NCI-H1436 treated with DMSO at 0.1 percent for 48 hours (cell line): ENCODE data around the gene ALDH16A1.

ENCODE experiments used
- DNase-seq: peaks from one replicate; lab custom pipeline; 2025; lab: John Stamatoyannopoulos, UW

The ALDH16A1 gene

DNA sequence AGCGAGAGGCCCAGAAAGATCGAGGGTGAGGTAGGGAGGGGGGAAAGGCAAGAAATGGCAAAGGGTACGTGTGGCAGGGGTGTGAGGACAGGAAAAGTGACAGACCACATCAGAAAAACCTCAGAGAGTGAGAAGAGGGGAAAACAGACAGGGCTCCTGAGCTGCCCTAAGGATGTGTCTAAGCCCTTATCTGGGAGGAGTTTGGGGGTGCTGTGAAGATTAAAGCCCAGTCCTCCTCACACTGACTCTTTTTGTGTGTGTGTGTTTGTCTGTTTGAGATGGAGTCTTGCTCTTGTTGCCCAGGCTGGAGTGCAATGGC, 29.1 kb upstream of the ALDH16A1 start:
- no peak for DNase-seq

DNA sequence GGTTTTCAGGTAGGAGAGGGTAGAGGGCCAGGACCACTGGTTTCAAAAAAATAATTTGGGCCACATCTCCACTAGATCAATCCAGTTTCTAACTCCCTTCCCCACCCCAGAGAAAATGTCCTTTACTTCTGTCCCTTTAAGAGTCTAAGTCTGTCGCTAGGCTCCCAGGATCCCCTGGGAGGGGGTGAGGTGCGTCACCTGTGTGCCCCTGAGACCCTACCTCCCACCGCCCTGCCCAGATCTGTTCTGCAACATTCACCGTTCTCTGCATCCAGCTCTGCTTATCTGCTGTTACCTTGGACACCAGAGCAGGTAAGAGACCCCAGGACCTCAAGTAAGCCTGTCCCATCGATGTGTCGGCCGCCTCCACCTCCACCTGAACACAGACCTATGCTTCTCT, 27.8 kb upstream of the ALDH16A1 start, which contains the start of gene GFY:
TSS of gene GFY (plus strand) at position 211 of the 400 bp plus-strand sequence. CDS start 1,043 bp downstream, outside the sequence.
- DNase-seq, result no peak

DNA sequence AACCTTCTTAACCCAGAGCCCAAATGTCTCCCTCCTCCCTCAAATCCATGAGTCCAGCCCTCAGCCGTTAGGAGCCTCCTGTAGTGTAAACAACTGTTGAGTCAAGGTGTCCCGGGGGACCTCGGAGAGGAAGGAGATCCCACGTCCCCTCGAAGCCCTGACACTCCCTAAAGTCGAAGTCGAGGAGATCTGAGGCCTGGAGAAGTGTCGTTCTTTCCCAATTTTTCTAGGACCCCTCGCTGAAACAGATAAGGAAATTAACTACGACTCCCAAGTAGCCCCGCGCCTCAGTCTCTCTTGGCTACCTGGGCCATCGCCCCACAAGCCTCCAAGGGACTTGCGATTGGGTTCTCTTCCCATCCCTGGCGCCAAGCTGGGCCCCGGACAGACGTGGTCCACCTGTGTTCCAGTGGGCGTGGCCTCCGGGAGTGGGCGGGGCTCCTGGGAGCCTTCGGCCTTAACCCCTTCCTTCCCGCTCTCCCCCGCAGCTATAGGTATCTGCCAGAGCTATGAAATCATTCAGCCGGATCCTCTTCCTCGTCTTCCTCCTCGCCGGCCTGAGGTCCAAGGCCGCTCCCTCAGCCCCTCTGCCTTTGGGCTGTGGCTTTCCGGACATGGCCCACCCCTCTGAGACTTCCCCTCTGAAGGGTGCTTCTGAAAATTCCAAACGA, 27.0 kb upstream of the ALDH16A1 start:
- no peak for DNase-seq

DNA sequence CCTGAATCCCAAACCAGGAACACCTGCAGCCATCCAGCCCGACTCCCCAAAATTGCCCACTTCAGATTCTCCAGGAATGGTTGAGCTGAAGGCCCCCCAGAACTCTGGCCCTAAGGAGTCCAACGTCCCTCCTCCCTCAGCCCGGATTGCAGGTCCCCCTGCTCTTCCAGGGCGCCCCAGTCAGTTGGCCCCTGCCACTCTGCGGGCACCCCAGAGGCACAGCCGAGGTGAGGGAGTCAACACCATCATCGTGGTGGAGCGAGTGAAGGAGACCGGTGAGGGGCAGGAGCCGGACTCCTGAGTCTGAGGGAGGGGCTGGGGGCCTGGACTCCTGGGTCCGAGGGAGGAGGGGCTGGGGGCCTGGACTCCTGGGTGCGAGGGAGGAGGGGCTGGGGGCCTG, 25.7 kb upstream of the ALDH16A1 start:
- DNase-seq, result no peak

DNA sequence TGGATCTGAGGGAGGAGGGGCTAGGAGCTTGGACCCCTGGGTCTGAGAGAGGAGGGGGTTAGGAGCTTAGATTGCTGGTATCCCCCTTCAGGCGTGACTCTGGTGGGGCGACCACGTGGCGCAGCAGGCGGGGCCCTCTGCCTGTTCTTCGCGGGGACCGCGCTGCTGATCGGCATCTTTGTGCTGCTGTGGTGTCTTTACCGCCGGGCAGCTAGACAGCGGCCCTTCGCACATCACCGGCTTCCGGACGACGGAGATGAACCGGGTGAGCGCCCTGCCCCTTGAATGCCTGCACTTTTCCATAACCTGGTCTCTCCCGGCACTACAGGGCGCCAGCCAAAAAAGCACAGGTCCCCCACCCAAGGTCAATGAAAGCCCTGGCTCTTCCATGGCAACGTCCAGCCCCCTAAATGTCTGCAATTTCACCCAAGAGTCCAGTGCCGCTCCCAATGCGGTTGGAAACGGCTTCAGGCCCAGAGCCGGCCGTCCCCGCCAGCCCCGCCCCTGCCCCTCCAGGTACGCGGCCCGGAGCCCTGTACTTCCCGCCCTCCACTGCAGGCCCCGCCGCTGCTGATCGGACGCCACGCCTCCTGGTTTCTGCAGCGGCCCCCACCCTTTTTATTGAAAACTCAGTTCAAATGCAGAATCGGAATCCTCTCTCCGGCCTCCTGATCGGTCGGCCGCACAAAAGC, 25.0 kb upstream of the ALDH16A1 start:
- DNase-seq, result no peak

DNA sequence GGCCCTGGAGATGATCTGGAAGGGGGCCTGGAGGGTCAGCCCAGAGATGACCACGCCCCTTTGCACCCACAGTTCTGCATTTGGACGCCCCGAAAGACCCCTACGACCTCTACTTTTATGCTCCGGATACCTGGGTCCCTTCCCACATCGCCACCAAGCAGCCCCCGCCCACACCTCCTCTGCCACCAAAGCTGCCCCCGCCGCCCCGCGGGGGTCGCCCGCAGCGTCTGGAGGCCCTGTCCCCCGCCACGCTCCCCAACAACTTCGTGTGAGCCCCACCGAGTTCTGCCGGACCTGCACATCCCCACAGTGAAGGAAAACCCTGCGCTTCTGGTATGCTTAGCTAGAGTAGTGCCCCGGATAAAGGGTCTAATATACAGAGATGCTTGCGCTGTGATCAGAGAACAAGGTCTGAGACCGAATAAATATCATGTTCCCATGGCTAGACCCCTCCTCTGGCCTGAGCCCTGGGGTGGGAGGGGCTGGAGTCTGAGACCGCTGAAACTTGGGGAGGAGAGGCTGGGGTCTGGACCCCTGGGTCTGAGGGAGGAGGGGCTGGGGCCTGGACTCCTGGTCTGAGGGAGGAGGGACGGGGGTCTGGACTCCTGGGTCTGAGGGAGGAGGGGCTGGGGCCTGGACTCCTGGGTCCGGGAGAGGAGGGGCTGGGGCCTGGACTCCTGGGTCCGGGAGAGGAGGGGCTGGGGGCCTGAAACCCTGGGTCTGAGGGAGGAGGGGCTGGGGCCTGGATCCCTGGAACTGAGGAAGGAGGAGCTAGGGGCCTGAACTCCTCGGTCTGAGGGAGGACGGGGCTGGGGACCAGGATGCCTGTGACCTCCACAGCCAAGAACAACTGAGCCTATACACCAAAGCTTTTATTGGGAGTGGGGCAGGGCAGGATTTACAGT, 24.2 kb upstream of the ALDH16A1 start:
- DNase-seq, result no peak

DNA sequence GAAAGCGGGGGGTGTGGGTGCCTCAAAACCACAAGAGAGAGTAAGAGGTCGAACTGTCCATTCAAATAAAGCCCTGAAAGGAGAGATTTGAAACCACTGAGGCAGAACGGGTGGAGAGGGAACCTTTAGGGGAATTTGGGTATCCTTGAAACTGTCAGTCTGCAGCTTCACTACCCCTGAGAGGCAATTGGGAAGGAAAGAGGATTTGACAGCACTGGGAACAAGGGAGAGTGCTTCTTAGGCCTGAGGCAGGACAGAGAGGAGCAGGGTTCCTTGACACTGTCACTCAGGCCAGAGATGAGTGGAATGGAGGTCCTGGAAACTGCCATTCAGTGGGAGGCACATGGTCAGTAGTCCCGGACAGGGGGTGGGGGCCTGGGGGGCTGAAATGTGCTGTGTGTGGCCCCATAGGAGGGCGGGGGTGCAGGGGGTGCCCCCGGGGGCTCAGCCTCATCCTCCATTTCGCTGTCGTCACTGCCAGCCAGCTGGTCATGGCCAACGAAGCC, 22.8 kb upstream of the ALDH16A1 start:
- DNase-seq, result no peak

DNA sequence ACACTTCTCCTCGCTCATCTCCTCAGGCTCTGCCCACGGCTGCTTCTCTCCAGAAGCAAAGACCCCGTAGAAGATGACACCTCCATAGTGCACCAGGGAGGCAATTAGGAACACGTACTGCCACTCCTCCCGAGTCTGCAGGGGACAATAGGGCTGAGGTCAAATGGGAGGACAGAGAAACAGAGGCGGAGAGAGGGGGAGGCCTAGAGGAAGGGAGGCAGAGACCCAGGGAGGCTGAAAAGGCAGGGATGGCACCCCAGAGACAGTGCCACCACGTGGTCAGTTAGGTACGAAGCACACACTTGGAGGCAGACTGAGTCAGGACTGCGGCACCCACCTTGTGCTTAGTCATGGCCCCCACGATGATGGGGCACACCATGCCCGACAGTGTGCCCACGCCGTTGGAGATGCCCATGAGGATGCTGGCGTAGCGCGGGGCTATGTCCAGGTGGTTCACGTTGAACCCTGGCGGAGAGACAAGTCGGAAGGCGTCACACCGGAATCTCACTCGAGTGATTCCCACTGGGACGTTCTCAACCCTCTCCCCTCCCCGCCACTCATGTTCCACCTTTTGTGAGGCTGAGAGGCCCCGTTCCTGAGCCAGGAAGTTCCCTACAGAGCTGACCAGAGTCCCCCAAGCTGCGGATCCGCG, 22.2 kb upstream of the ALDH16A1 start:
- DNase-seq, result no peak

DNA sequence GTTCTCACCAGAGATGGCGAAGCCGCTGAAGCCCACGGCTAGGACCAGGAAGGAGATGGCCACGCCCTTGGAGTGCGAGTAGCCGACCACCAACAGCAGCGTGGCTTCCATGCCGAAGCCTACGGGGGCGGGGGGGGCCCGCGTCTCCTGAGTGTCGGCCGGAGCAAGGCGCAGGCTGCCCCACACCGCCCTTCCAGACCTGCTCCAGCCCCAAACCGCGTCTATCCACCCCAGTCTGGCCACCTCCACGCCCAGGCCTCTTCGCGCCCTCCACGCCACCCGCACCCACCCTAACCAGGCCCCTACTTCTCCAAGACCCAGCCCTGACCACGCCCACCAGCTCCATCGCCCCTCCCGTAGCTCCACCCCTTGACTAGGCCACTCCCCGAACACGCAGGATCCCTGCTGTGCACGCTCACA, 21.7 kb upstream of the ALDH16A1 start:
- DNase-seq, result no peak

DNA sequence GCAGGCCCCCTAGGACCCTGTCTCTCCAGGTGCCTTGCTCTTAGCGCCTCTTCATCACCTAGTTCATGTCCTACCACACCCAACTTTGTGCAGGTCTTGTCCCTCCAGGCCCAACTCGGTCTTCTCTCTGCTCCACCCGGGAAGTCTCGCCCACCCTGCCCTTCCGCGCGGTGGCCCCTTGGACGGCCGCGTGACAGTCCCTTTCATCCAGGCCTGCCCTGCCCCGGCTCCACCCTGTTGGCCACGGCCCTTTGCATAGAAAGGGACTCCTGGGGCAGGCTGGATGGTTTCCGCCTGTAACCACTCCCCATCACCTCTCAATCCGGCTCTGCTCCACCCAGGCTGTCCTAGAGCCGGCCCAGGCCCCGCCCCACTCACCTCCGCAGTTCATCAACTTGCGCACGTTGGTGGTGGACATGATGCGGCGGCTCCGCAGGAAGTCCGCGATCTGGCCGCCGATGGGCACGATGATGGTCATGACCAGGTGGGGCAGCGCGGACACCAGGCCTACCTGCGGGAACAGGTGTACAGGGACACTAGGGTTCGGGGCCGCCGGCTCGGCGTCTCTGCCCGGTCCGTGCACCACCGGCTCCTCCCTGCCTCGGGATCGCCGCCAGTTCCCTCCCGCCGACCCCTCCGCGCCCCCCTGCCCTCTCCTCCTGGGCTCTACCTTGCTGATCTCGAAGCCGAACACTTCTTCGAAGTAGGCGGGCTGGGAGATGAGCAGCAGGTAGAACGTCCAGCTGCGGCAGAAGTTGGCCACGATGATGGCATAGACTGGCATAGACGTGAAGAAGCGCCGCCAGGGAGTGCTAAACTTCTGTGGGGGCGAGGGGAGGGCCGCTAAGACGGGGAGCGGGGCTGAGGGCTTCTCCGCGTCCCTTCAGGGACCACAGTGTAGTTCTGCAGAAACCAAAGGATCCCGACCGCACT, 20.6 kb upstream of the ALDH16A1 start:
- DNase-seq, result no peak

DNA sequence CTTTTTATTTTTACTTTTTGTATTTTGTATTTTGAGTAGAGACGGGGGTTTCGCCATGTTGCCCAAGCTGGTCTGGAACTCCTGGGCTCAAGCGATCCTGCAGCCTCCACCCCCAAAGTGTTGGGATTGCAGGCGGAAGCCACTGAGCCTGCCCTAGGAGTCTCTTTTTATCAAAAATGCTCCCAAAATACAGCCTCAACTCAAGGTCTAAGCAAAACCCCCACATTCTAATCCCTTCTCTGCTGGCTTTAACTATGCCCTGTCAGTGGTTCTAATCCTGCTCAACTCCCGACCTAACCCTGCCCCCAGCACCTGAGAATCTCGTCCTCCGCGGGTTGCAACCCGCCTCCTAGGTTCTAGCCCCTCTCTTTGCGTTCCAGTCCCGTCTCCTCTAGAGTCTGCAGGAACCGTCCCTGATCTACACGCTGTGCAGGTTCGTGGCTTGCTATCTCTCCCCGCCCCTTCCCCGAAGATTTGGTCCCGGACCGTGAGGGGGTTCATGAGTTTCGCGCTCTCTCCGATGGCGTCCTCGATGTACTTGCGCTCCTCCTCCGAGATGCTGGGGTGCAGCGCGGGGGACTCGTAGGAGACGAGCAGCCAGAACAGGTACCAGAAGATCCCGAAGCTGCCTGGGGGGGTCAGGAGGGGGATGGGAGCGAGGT, 19.7 kb upstream of the ALDH16A1 start:
- no peak for DNase-seq

DNA sequence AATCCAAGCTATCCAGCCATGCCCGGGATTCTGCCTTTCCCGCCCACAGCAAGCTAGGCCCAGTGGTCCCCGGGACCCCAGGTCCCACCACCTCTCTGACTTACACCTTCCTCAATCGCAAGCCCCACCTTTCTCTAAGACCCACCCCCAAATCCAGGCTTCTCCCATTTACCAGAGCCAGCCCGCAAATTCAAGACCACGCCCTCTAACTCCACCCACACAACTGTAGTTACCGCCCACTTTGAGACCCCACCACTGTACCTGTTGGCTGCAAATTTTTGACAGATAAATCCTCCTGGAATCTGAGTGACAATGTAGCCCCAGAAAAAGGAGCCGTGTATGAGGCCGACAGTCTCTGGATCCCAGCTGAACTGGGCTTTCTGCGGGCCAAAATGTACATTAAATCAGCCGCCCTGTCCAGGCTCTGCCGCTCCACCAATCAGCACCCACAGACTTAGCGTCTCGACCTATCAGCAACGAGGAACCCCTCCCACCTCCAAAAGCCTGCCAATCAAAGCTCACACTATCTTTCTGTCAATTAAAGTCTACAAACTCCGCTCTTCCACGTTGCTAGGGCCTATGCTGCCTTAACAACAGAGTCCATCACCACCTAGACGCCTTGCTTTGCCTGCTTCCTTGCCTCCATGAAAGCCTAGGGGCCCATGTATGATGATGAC, 18.0 kb upstream of the ALDH16A1 start:
- DNase-seq, result no peak

DNA sequence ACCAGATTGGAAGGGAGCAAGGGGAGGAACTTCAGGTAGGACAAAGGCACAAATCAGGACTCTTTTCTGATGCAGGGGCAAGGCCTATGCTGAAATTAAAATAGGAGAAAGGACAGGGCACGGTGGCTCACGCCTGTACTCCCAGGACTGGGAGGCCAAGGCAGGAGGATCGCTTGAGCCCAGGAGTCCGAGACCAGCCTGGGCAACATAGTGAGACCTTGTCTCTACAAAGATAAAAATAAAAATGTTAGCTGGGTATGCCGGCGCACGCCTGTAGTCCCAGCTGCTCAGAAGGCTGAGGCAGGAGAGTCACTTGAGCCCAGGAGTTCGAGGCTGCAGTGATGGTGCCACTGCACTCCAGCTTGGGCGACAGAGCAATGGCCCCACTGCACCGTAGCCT, 17.4 kb upstream of the ALDH16A1 start:
- no peak for DNase-seq

DNA sequence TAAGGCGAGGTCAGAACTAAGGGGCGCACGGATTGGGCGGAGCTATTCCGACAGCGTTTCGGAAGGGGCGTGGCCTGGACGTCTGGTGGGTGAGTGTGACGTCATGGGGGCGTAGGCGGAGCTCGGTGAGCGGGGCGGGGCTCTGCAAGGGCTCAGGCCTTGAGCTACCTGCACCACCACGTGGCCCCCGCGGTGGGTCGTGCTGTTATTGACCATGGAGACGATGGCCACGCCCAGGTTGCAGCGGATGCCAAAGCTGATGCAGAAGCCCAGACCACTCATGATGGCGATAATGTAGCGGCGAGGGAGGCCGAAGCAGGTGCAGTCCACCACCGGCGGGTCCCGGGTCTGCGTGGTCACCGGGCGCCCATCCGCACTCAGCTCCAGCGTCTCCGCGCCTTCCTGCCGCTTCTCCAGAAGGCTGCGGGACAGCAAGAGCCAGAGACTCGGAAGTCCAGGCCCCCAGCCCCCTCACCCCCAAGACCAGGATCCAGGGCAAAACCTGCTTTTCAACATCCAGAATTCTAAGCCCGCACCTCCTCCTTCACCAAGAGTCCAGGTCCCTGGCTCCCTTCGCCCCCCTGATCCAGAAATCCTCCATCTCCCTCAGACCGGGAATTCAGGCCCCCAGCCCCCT, 16.5 kb upstream of the ALDH16A1 start:
- no peak for DNase-seq

DNA sequence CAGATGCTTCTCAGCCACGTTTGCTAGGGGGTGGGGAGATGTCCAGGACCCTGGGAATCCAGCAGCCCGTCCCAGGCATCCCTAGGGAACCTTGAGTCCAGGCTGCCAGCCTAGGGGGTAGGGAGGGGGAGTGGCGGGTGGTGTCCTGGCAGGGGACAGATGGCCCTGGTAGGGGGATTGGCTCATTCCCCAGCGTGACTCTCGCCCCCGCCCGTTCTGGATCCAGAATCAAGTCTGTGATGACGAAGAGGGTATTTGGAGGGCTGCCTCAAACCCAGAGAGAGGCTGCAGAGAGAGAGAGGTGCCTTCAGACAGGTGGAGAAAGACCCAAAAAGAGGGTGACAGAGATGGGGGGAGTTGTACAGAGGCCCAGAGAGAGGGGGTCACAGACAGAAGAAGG, 15.8 kb upstream of the ALDH16A1 start:
- DNase-seq, result no peak

DNA sequence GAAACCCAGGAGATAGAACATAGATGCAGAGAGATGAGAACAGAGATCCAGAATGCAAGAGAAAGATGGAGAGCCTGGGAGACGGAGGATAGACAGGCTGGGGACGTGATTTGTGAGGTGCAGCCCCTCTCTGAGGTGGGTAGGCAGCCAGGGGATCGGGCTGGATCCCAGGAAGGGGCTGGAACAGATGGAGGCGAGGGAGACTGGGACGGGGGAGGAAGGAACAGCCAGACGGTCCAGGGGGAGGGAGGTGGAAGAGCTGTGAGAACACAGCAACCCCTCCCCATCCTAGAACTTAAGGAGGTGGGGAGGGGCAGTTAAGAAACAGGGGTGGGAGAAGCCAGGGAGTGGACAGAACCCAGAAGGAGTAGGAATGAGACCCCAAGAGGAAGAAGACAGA, 14.8 kb upstream of the ALDH16A1 start:
- no peak for DNase-seq

DNA sequence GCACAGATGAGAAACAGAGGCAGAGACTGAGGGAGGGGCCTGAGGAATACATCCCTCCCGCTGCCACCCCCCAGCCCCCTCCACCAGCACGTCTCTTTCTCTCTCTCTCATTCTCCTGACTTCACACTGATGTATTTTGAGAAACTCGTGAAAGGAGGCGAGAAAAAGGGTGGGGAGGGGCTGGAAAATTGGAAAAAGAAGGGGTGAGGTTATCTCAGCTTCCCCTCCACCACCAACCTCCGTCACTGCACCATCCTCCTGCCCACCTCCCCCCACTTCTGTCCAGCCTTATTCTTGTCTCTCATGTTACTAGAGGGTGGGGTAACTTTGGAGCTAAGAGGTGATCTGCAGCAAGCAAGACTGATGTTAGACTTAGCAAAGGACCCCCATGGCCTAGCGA, 13.2 kb upstream of the ALDH16A1 start:
- no peak for DNase-seq

DNA sequence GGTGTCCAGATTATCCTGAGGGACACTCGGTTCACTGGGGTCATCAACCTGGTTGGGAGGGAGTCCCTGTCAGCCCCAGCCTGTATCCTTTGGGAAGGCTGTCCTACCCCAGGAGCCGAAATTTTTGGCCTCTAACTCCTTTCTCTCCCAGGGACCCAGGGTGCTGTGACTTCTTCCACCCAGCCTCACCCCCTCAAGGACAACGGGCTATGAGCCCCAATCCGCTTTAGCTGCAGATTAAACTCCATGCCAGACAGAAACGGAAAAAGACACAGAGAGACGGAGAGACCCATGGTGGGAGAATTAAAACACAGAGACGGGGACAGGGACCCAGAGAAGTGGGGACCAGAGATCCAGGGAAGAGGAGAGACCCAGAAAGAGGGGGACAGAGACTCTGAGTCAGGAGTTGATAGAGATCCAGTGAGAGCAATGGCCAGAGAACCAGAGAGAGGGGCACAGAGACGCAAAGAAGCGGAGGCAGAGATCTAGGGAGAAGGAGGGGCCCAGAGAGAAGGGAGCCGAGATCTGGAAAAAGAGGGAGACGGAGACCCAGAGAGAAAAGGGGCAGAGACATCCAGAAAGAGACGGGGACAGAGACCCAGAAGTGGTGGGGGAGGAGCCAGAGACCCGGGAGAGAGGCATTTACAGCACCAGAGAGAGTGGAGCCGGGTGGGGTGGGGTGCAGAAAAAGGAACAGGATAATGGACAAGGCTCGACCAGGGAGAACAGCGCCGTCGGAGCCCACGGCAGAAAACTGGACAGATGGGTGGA, 12.4 kb upstream of the ALDH16A1 start:
- no peak for DNase-seq
